H1 (cell line): ENCODE measurements around the gene FCN3. TPM values are rescaled to one million over a fixed set of nuclear protein-coding genes. Genes with fewer than 3 reads are reported as not detected.

Source experiments
- CTCF ChIA-PET: fragments of 300-600 bp; sonication (Branson Sonifier 250); formaldehyde crosslinking; loops from one replicate; lab custom pipeline; 2021; ENCODE audit not compliant: partially characterized antibody; lab: Charles Lee
- POLR2A ChIA-PET: fragments of 300-600 bp; sonication (Branson Sonifier 250); formaldehyde crosslinking; loops from one replicate; lab custom pipeline; 2021; ENCODE audit warnings: inconsistent platforms; ENCODE audit not compliant: partially characterized antibody; lab: Charles Lee
- DNase-seq, 2 experiments: peaks; one replicate each; pipeline versions ENCODE4 v3.0.0 to v3.0.0-alpha.2; 2010 to 2022; ENCODE audit warnings: low spot score in 2 of 2, low read depth in 1 of 2, mixed read lengths in 1 of 2
- FAIRE-seq: peaks from 2 replicates; lab custom pipeline; 2011; peaks lifted over from hg19 to GRCh38; lab: Jason Lieb, UNC
- H2AFZ ChIP-seq: 2 replicates; pipeline ENCODE4 v1.8.1; 2012; ENCODE audit warnings: low read length, inconsistent platforms
- H2AK5ac ChIP-seq: 2 replicates; pipeline ENCODE4 v1.6.1; 2013; ENCODE audit warnings: low read depth, low read length
- H2BK120ac ChIP-seq: replicated peaks from 2 replicates; pipeline ENCODE3; 2013; ENCODE audit warnings: low read depth, low read length, inconsistent platforms
- H2BK12ac ChIP-seq: 2 replicates; pipeline ENCODE4 v1.6.1; 2013; ENCODE audit warnings: low read depth, low read length
- H2BK15ac ChIP-seq: 2 replicates; pipeline ENCODE4 v1.6.1; 2013; ENCODE audit warnings: low read length
- H2BK20ac ChIP-seq: 2 replicates; pipeline ENCODE4 v1.6.1; 2013; ENCODE audit warnings: low read length
- H2BK5ac ChIP-seq: 2 replicates; pipeline ENCODE4 v1.6.1; 2013; ENCODE audit warnings: low read depth, low read length
- H3K14ac ChIP-seq: 2 replicates; pipeline ENCODE4 v1.6.1; 2013; ENCODE audit warnings: inconsistent platforms; ENCODE audit not compliant: insufficient read length
- H3K18ac ChIP-seq: 2 replicates; pipeline ENCODE4 v1.6.1; 2013; ENCODE audit warnings: low read length; ENCODE audit errors: extremely low read depth
- H3K23ac ChIP-seq: 2 replicates; pipeline ENCODE4 v1.6.1; 2013; ENCODE audit warnings: inconsistent platforms; ENCODE audit not compliant: insufficient read length
- H3K23me2 ChIP-seq: 2 replicates; pipeline ENCODE4 v1.6.1; 2013; ENCODE audit warnings: low read depth, low read length
- H3K27ac ChIP-seq: 2 replicates; pipeline ENCODE4 v1.6.1; 2011; ENCODE audit warnings: low read depth, low read length, inconsistent platforms
- H3K27me3 ChIP-seq, 4 experiments: replicated peaks in 1 of 4; 1 replicate in 1 of 4; 2 replicates in 3 of 4; pipeline versions ENCODE4 v1.6.1 to v1.8.1; 2011 to 2013; ENCODE audit warnings: low read length in 3 of 4, mild to moderate bottlenecking in 3 of 4, inconsistent platforms in 2 of 4, mixed read lengths in 2 of 4, moderate library complexity in 1 of 4; ENCODE audit not compliant: control insufficient read depth in 3 of 4, insufficient read depth in 3 of 4; ENCODE audit errors: extremely low read depth in 1 of 4
- H3K36me3 ChIP-seq, 4 experiments: 2 replicates each; pipeline versions ENCODE4 v1.6.1 to v1.8.1; 2011 to 2013; ENCODE audit warnings: mild to moderate bottlenecking in 4 of 4, low read length in 3 of 4, moderate library complexity in 2 of 4, control low read depth in 1 of 4, inconsistent platforms in 1 of 4; ENCODE audit not compliant: insufficient read depth in 4 of 4, control insufficient read depth in 2 of 4
- H3K4ac ChIP-seq: replicated peaks from 2 replicates; pipeline ENCODE3; 2013; ENCODE audit warnings: low read length, low read depth, mixed read lengths, inconsistent platforms; ENCODE audit not compliant: insufficient read length
- H3K4me1 ChIP-seq, 4 experiments: replicated peaks in 1 of 4; 1 replicate in 1 of 4; 2 replicates in 3 of 4; pipeline versions ENCODE4 v1.6.1 to v1.8.1; 2011 to 2013; ENCODE audit warnings: low read length in 3 of 4, inconsistent platforms in 2 of 4, mixed read lengths in 1 of 4; ENCODE audit not compliant: insufficient read depth in 4 of 4, control insufficient read depth in 3 of 4
- H3K4me2 ChIP-seq, 2 experiments: 2 replicates each; pipeline versions ENCODE4 v1.6.1 to v1.8.1; 2011 to 2013; ENCODE audit warnings: low read depth in 2 of 2, low read length in 2 of 2, control low read depth in 1 of 2, inconsistent platforms in 1 of 2, mild to moderate bottlenecking in 1 of 2; ENCODE audit not compliant: insufficient read depth in 1 of 2
- H3K4me3 ChIP-seq, 4 experiments: fragments of 200-600, 300-600 bp in 1 of 4; sonication (generic), shearing (Covaris generic), sonication (Bioruptor Twin) in 1 of 4; 2 replicates each; pipeline versions ENCODE4 v1.5.1 to v1.8.1; 2011 to 2016; ENCODE audit warnings: low read length in 4 of 4, low read depth in 3 of 4, control low read depth in 2 of 4, inconsistent platforms in 2 of 4, mild to moderate bottlenecking in 2 of 4, mixed read lengths in 1 of 4, moderate library complexity in 1 of 4; ENCODE audit not compliant: insufficient read depth in 2 of 4; ENCODE audit errors: extremely low read depth in 1 of 4
- H3K56ac ChIP-seq: replicated peaks from 2 replicates; pipeline ENCODE3; 2013; ENCODE audit warnings: low read depth, mild to moderate bottlenecking, mixed read lengths, low read length, inconsistent platforms; ENCODE audit not compliant: insufficient read length
- H3K79me1 ChIP-seq: 2 replicates; pipeline ENCODE4 v1.6.1; 2013; ENCODE audit warnings: low read depth, low read length, control low read depth
- H3K79me2 ChIP-seq, 2 experiments: 2 replicates each; pipeline versions ENCODE4 v1.6.1 to v1.8.1; 2012 to 2013; ENCODE audit warnings: low read length in 2 of 2, mild to moderate bottlenecking in 2 of 2, inconsistent platforms in 1 of 2; ENCODE audit not compliant: insufficient read depth in 2 of 2, control insufficient read depth in 1 of 2
- H3K9ac ChIP-seq, 4 experiments: replicated peaks in 1 of 4; 1 replicate in 1 of 4; 2 replicates in 3 of 4; pipeline versions ENCODE4 v1.6.1 to v1.8.1; 2011 to 2013; ENCODE audit warnings: low read depth in 3 of 4, low read length in 3 of 4, control low read depth in 2 of 4, mild to moderate bottlenecking in 2 of 4, moderate library complexity in 2 of 4, inconsistent platforms in 1 of 4; ENCODE audit errors: extremely low read depth in 1 of 4
- H3K9me3 ChIP-seq, 2 experiments: 2 replicates each; pipeline versions ENCODE4 v1.6.1 to v1.8.1; 2012 to 2013; ENCODE audit warnings: mild to moderate bottlenecking in 2 of 2, moderate library complexity in 2 of 2, control low read depth in 1 of 2, inconsistent platforms in 1 of 2, low read depth in 1 of 2, low read length in 1 of 2, mixed read lengths in 1 of 2; ENCODE audit not compliant: insufficient read depth in 2 of 2
- H4K20me1 ChIP-seq, 2 experiments: replicated peaks in 1 of 2; 2 replicates each; pipeline versions ENCODE3 to v1.8.1; 2011 to 2013; ENCODE audit warnings: inconsistent platforms in 2 of 2, low read length in 2 of 2, mild to moderate bottlenecking in 1 of 2; ENCODE audit not compliant: insufficient read depth in 2 of 2, control insufficient read depth in 1 of 2
- H4K5ac ChIP-seq: 2 replicates; pipeline ENCODE4 v1.6.1; 2013; ENCODE audit warnings: low read length, low read depth, mixed read lengths, inconsistent platforms; ENCODE audit not compliant: insufficient read length
- H4K8ac ChIP-seq: 2 replicates; pipeline ENCODE4 v1.8.0; 2013; ENCODE audit warnings: mild to moderate bottlenecking, moderate library complexity, low read length, inconsistent platforms; ENCODE audit not compliant: insufficient read depth; ENCODE audit errors: extremely low read depth
- H4K91ac ChIP-seq: replicated peaks from 2 replicates; pipeline ENCODE3; 2013; ENCODE audit warnings: low read length, mixed read lengths, inconsistent platforms; ENCODE audit not compliant: insufficient read length
- ATF2 ChIP-seq: IDR thresholded peaks from 2 replicates; pipeline ENCODE4 v1.6.1; 2012; ENCODE audit warnings: low read length, inconsistent platforms
- CEBPB ChIP-seq: IDR thresholded peaks from 2 replicates; pipeline ENCODE4 v1.6.1; 2012; ENCODE audit warnings: low read depth, low read length
- CTCF ChIP-seq, 3 experiments: IDR thresholded peaks; 1 replicate in 2 of 3; 2 replicates in 1 of 3; pipeline versions ENCODE4 v1.5.1 to v1.6.1; 2011; ENCODE audit warnings: low read length in 3 of 3, mild to moderate bottlenecking in 3 of 3, inconsistent platforms in 2 of 3, low read depth in 1 of 3, moderate library complexity in 1 of 3; ENCODE audit not compliant: insufficient read depth in 1 of 3; ENCODE audit errors: control extremely low read depth in 1 of 3
- FOSL1 ChIP-seq: IDR thresholded peaks from 2 replicates; pipeline ENCODE4 v1.6.1; 2011; ENCODE audit warnings: mild to moderate bottlenecking, low read depth, low read length, moderate library complexity; ENCODE audit not compliant: insufficient read depth
- JUND ChIP-seq: IDR thresholded peaks from 2 replicates; pipeline ENCODE4 v1.6.1; 2011; ENCODE audit warnings: mild to moderate bottlenecking, improper control_type of control experiment, low read length
- POU5F1 ChIP-seq: IDR thresholded peaks from 2 replicates; pipeline ENCODE4 v1.6.1; 2011; ENCODE audit warnings: low read depth, mild to moderate bottlenecking, low read length, moderate library complexity
- RAD21 ChIP-seq, 2 experiments: IDR thresholded peaks in 1 of 2; conservative IDR thresholded peaks in 1 of 2; 2 replicates each; pipeline ENCODE4 v1.6.1; 2011; ENCODE audit warnings: low read depth in 2 of 2, low read length in 2 of 2, improper control_type of control experiment in 1 of 2, inconsistent platforms in 1 of 2, mild to moderate bottlenecking in 1 of 2, moderate library complexity in 1 of 2
- SRF ChIP-seq: IDR thresholded peaks from 2 replicates; pipeline ENCODE4 v1.6.1; 2011; ENCODE audit warnings: mild to moderate bottlenecking, low read depth, low read length, moderate library complexity
- TAF7 ChIP-seq: optimal IDR thresholded peaks from 2 replicates; pipeline ENCODE3; 2011; ENCODE audit warnings: low read depth, mild to moderate bottlenecking, inconsistent platforms, low read length, moderate library complexity, borderline replicate concordance
- WGBS, 2 experiments: shearing (Covaris generic) in 1 of 2; methylation state at CpG; one replicate each; pipeline versions ENCODE4 v1.1.6 to v1.1.7; 2013 to 2015; ENCODE audit warnings: low lambda C conversion rate in 2 of 2, mixed read lengths in 2 of 2, inconsistent platforms in 1 of 2, low coverage in 1 of 2, missing lambda C conversion rate in 1 of 2; ENCODE audit not compliant: insufficient replicate concordance in 2 of 2, insufficient coverage in 1 of 2, insufficient read length in 1 of 2; ENCODE audit errors: extremely low coverage in 1 of 2, missing lambda C conversion rate in 1 of 2; 5-methylcytosine and 5-hydroxymethylcytosine counted together
- polyA plus RNA-seq, 7 experiments: library from polyadenylated mRNA; depleted of rRNA in 3 of 7; stranded (reverse) in 5 of 7; unstranded in 2 of 7; fragments of >200 nt in 5 of 7; fragments of 200-250 nt in 2 of 7; gene quantifications; 1 replicate in 5 of 7; 2 replicates in 1 of 7; 4 replicates in 1 of 7; pipeline versions ENCODE4 v1.2.1 to v1.2.3, GENCODE V29; 2011 to 2013; ENCODE audit warnings: missing spikeins in 2 of 7, mixed read lengths in 2 of 7
- total RNA-seq: library from RNA; stranded (reverse); fragmentation: NEBNext Ultra II Directional; extraction: Animal tissue kit (Norgen Biotek cat#: 25700); gene quantifications from 2 replicates; pipeline ENCODE4 v1.2.1, GENCODE V29; 2021

Gene FCN3
- total and polyA plus RNA-seq, 2 of the 8 experiments (the other 6 are each of a cell fraction or from before 2014, with no cell fraction given) = 0.30 to 0.57 TPM

- Histone ChIP-seq H3K18ac (no peak overlapping the region), H3K4me3 (no peak overlapping the region), H3K9me3 (no peaks in the 10 kb centered on the region), H3K4ac (no peak overlapping the region), H3K79me1 (peaks cover 3% of the 10 kb centered on the region; the same call in 1 of the 2 replicates), H3K27me3 (no peaks in the 10 kb centered on the region), H3K27ac (no peak overlapping the region), H4K20me1 (peaks cover 8 to 20% of the 10 kb centered on the region in 2 experiments), H3K4me2 (no peak overlapping the region), H3K4me1 (no peaks in the 10 kb centered on the region), H2BK12ac (no peak overlapping the region), H3K9ac (no peak overlapping the region), H3K56ac (no peak overlapping the region), H2AK5ac (no peak overlapping the region), H4K8ac (no peak overlapping the region), H2AFZ (no peak overlapping the region), H4K5ac (no peak overlapping the region), H3K36me3 (peaks cover 4 to 18% (median 13%) of the 10 kb centered on the region in 4 experiments; a peak in 7 of 8 replicates), H3K23ac (no peak overlapping the region), H3K23me2 (no peaks in the 10 kb centered on the region), H3K79me2 (peaks cover 0 to 30% of the 10 kb centered on the region in 2 experiments; a peak in 3 of 4 replicates), H2BK120ac (no peak overlapping the region), H3K14ac (no peak overlapping the region), H2BK20ac (no peak overlapping the region), H4K91ac (no peak overlapping the region), H2BK5ac (no peak overlapping the region), H2BK15ac (no peak overlapping the region)
- ChIA-PET CTCF (interaction anchor here (0.7 to 17.0 kb wide), 8 partner anchors 14 to 65 kb away, joined by 3 to 321 read pairs (median 27); no protein-coding TSS in a partner anchor), POLR2A (interaction anchor here (2.4 kb wide), 1 partner anchor 11 kb away, joined by 14 read pairs; the partner anchor contains the start of gene SYTL1)
- WGBS, 2 experiments = 89% methylated on average over 7 of the region's 8 CpGs; no CpG with 5 or more reads in 1 of the 2 experiments
- no peak for DNase-seq
- no peak for FAIRE-seq
- no peak for TF ChIP-seq POU5F1
- TF ChIP-seq ATF2 = no peak
- no peak for TF ChIP-seq CEBPB
- no peak for TF ChIP-seq RAD21 (IDR thresholded peaks at IDR 0.05 in 1 of 2, conservative IDR thresholded peaks at IDR 0.05 in 1 of 2; ENCODE audit: low read depth in 2 of 2, low read length in 2 of 2)
- no peak for TF ChIP-seq CTCF (IDR thresholded peaks at IDR 0.05; ENCODE audit: control extremely low read depth in 1 of 3, insufficient read depth in 1 of 3, low read depth in 1 of 3, low read length in 3 of 3)
- no peak for TF ChIP-seq SRF
- no peak for TF ChIP-seq FOSL1
- TF ChIP-seq TAF7 = no peak
- no peak for TF ChIP-seq JUND
Observed at GRCh38 chr1:27330786-27331185, 43.8 kb downstream of the FCN3 start.
